Sigmoid colon (tissue), 4 donors: ENCODE results near the gene PEX7.

Experiments used
- EP300 ChIP-seq, 4 donors: sonication (generic); formaldehyde crosslinking; IDR thresholded peaks; one replicate each; pipeline ENCODE4 v1.6.1; 2017; ENCODE audit warnings: antibody characterized with exemption in 4 of 4
- POLR2A ChIP-seq, 2 donors: fragments of 450-650 bp; IDR thresholded peaks; one replicate each; pipeline ENCODE4 v1.6.1; 2016; ENCODE audit warnings: antibody characterized with exemption in 2 of 2, mild to moderate bottlenecking in 2 of 2, moderate library complexity in 2 of 2
- TF ChIP-seq, protein P1 (sequence below), 4 experiments: fragments of 450-650 bp in 3 of 4; fragments of 200-600 bp in 1 of 4; IDR thresholded peaks; one replicate each; pipeline ENCODE4 v1.5.1; 2016 to 2019; ENCODE audit warnings: antibody characterized with exemption in 4 of 4, mild to moderate bottlenecking in 3 of 4, moderate library complexity in 2 of 4

- TF ChIP-seq EP300 (IDR thresholded peaks at IDR 0.05) (no peak), POLR2A (IDR thresholded peaks at IDR 0.05) (no peak)
- TF ChIP-seq, protein P1, sequence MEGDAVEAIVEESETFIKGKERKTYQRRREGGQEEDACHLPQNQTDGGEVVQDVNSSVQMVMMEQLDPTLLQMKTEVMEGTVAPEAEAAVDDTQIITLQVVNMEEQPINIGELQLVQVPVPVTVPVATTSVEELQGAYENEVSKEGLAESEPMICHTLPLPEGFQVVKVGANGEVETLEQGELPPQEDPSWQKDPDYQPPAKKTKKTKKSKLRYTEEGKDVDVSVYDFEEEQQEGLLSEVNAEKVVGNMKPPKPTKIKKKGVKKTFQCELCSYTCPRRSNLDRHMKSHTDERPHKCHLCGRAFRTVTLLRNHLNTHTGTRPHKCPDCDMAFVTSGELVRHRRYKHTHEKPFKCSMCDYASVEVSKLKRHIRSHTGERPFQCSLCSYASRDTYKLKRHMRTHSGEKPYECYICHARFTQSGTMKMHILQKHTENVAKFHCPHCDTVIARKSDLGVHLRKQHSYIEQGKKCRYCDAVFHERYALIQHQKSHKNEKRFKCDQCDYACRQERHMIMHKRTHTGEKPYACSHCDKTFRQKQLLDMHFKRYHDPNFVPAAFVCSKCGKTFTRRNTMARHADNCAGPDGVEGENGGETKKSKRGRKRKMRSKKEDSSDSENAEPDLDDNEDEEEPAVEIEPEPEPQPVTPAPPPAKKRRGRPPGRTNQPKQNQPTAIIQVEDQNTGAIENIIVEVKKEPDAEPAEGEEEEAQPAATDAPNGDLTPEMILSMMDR (IDR thresholded peaks at IDR 0.05) = no peak
Observed at GRCh38 chr6:136826216-136826615, 3.8 kb downstream of the PEX7 start.
